Upper lobe of right lung (tissue), 1 donor: ENCODE data around the gene CENPP. TPM values are rescaled to one million over a fixed set of nuclear protein-coding genes. Genes with fewer than 3 reads are reported as not detected.

Experiments used
- ATAC-seq: fragments of 200-7000 bp; cut with Tn5 transposase; one replicate; pipeline ENCODE4 v1.9.1; 2020; ENCODE audit warnings: mild to moderate bottlenecking, moderate library complexity
- DNase-seq: peaks from one replicate; pipeline ENCODE4 v3.0.0-alpha.2; 2020
- H3K27ac ChIP-seq: fragments of 200-600 bp; one replicate; pipeline ENCODE4 v1.8.0; 2022
- H3K27me3 ChIP-seq: fragments of 200-600 bp; one replicate; pipeline ENCODE4 v1.8.0; 2022; ENCODE audit warnings: mild to moderate bottlenecking
- H3K36me3 ChIP-seq: fragments of 200-600 bp; one replicate; pipeline ENCODE4 v1.8.0; 2022
- H3K4me1 ChIP-seq: fragments of 200-600 bp; one replicate; pipeline ENCODE4 v1.8.0; 2022
- H3K4me3 ChIP-seq: fragments of 200-600 bp; one replicate; pipeline ENCODE4 v1.8.0; 2022; ENCODE audit warnings: mild to moderate bottlenecking
- H3K9me3 ChIP-seq: fragments of 200-600 bp; one replicate; pipeline ENCODE4 v1.8.0; 2022
- intact Hi-C: fragments of 100-400 bp; cut with DNase I; formaldehyde crosslinking; loops from one replicate; pipeline ENCODE4 v1.11.0; 2022
- total RNA-seq: library from RNA; stranded (reverse); fragmentation: NEBNext Ultra II Directional; extraction: Animal tissue kit (Norgen Biotek cat#: 25700); gene quantifications from one replicate; pipeline ENCODE4 v1.2.1, GENCODE V29; 2021
- TF ChIP-seq, protein P1 (sequence below): fragments of 200-600 bp; IDR thresholded peaks from one replicate; pipeline ENCODE4 v1.8.0; 2022; ENCODE audit warnings: antibody characterized with exemption
- donor health status: DM: no; HTN: yes; CAD: no; lungs with severe emphysema.

The CENPP gene
- total RNA-seq, 1 donor from 2014 or later = 4.0 TPM

- H3K27me3 ChIP-seq = no peaks in the 10 kb centered on the region
- no peak overlapping the region for H3K4me3 ChIP-seq
- no peak for DNase-seq
- intact Hi-C loops = no loop called here
- ATAC-seq = no peak
- H3K36me3 ChIP-seq = peaks cover 60% of the 10 kb centered on the region
- TF ChIP-seq, protein P1, sequence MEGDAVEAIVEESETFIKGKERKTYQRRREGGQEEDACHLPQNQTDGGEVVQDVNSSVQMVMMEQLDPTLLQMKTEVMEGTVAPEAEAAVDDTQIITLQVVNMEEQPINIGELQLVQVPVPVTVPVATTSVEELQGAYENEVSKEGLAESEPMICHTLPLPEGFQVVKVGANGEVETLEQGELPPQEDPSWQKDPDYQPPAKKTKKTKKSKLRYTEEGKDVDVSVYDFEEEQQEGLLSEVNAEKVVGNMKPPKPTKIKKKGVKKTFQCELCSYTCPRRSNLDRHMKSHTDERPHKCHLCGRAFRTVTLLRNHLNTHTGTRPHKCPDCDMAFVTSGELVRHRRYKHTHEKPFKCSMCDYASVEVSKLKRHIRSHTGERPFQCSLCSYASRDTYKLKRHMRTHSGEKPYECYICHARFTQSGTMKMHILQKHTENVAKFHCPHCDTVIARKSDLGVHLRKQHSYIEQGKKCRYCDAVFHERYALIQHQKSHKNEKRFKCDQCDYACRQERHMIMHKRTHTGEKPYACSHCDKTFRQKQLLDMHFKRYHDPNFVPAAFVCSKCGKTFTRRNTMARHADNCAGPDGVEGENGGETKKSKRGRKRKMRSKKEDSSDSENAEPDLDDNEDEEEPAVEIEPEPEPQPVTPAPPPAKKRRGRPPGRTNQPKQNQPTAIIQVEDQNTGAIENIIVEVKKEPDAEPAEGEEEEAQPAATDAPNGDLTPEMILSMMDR = no peak
- H3K27ac ChIP-seq = peak overlapping the region; percentile 76
- no peaks in the 10 kb centered on the region for H3K9me3 ChIP-seq
- H3K4me1 ChIP-seq = no peaks in the 10 kb centered on the region
These were observed 290.9 kb downstream of the CENPP start for GRCh38 chr9:92616655-92617111.

GRCh38 chr9:92617195-92617813, 291.6 kb downstream of the CENPP start:
- peak overlapping the region; percentile 76 for H3K27ac ChIP-seq
- no peak for DNase-seq

DNA sequence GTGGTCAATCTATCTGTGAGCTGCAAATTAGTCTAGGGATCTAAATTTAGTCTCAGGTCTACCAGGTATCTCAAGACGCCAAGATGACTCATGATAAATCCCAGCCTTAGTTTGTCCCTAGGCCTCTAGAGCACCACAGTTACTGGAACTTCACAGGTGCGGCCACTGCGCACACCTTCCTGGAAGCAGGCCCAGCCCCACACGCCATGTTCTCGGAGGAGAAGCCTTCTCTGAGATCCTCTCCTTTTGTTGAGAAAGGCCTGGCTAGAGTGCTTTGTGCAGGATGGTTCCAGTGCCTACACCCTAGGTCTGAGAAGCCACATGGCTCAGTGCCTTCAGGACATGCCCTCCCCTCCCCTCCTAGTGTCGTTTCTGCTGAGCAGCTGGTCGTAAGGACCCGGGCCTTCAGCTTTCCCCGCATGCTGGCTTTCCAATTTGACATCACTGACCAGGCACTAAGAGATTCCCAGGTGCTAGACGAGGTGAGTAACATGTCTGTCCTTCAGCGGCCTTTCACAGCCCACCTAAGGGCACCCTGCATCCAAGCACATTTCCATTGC, 292.3 kb downstream of the CENPP start:
- H3K9me3 ChIP-seq = no peaks in the 10 kb centered on the region
- TF ChIP-seq, protein P1 = no peak
- H3K4me1 ChIP-seq = no peaks in the 10 kb centered on the region
- ATAC-seq = no peak
- intact Hi-C loops = no loop called here
- peaks cover 46% of the 10 kb centered on the region for H3K36me3 ChIP-seq
- no peak for DNase-seq
- no peak overlapping the region for H3K4me3 ChIP-seq
- no peaks in the 10 kb centered on the region for H3K27me3 ChIP-seq
- peak overlapping the region; percentile 76 for H3K27ac ChIP-seq

More at GRCh38 chr9:92617195-92617813, 291.6 kb downstream of the CENPP start:
- ATAC-seq = no peak
- TF ChIP-seq, protein P1 = no peak
- no peaks in the 10 kb centered on the region for H3K9me3 ChIP-seq
- H3K36me3 ChIP-seq = peaks cover 54% of the 10 kb centered on the region
- H3K4me1 ChIP-seq = no peaks in the 10 kb centered on the region
- no peak overlapping the region for H3K4me3 ChIP-seq
- no peaks in the 10 kb centered on the region for H3K27me3 ChIP-seq
- intact Hi-C loops = no loop called here

DNA sequence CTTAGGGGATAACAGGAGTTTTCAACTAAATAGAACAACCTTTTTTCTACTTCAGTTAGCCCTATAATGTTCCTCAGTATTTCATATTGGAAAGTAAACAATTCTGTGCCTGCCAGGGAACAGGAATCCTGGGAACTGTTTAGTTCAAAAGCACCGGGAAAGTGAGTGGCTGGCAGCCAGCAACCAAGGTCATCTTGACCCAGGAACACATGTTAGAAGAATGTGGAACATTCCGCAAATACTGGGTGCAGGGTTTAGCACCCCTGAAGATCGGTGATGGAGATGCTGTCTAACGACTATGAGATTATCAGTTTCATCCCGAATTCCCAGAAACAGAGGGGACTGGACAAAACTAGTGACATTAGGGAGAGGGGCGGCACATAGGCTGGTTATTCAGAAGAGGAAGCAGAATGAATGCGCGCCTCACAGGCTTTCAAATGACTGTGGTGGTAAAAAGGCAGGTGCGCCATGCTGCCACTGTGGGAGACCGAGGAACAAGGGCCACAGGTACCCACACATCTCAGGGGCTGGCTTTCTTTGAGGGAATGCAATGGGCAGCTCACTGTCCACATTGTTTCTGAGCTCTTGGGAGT, 293.0 kb downstream of the CENPP start:
- intact Hi-C loops = no loop called here
- H3K27ac ChIP-seq = peak overlapping the region; percentile 76
- peaks cover 41% of the 10 kb centered on the region for H3K36me3 ChIP-seq
- no peak for ATAC-seq
- no peaks in the 10 kb centered on the region for H3K4me1 ChIP-seq
- TF ChIP-seq, protein P1 = no peak
- no peak for DNase-seq
- H3K4me3 ChIP-seq = no peak overlapping the region
- H3K9me3 ChIP-seq = no peaks in the 10 kb centered on the region
- H3K27me3 ChIP-seq = no peaks in the 10 kb centered on the region

GRCh38 chr9:92619601-92620300, 294.0 kb downstream of the CENPP start:
- ATAC-seq (peak; percentile 12), DNase-seq (no peak)
- H3K9me3 ChIP-seq = no peaks in the 10 kb centered on the region
- H3K27ac ChIP-seq = no peak overlapping the region
- H3K4me1 ChIP-seq = no peaks in the 10 kb centered on the region
- peaks cover 46% of the 10 kb centered on the region for H3K36me3 ChIP-seq
- TF ChIP-seq, protein P1 = no peak
- intact Hi-C loops = no loop called here
- H3K4me3 ChIP-seq = no peak overlapping the region
- H3K27me3 ChIP-seq = no peaks in the 10 kb centered on the region
